NCI-H510A (cell line): ENCODE results near the gene TRPM3.

Experiments
- DNase-seq: peaks from one replicate; lab custom pipeline; 2025; lab: John Stamatoyannopoulos, UW

Gene TRPM3

DNA sequence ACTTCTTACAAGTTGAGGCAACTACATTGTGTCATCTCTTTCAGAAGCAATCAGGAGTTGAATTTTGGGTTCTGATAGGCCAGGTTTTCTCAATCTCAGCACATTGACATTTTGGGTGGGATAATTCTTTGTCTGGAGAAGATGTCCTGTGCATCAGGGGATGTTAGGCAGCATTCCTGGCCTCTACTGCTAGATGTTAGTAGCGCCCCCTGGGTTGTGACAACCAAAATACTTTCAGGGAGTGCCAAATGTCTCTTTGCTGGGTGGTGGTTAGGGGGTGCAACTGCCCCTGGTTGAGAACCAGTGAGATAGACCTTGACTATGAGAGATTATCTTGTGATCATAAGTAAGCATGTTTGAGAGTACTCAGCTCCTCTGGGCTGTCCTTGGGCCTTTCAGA lies 542.7 kb downstream of the TRPM3 start:
- DNase-seq, result no peak

DNA sequence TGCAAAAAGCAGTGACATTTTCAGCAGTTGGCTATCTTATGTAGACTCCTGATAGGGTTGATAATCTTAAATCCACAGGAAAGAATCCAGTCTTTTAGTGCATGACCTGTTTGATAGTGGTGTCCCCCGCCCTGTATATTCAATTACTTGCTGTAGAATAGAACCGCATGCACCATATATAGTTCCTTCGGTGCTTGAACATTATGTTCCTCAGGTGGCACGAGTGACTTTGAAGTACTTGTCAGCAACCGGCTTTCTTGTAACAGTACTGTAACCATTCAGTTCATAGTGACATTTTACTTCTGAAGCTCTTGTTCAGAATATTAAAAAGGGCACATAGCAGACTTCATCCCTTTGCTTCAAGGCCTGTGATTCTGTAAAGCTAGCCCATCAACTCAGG lies 543.8 kb downstream of the TRPM3 start:
- DNase-seq, result no peak

DNA sequence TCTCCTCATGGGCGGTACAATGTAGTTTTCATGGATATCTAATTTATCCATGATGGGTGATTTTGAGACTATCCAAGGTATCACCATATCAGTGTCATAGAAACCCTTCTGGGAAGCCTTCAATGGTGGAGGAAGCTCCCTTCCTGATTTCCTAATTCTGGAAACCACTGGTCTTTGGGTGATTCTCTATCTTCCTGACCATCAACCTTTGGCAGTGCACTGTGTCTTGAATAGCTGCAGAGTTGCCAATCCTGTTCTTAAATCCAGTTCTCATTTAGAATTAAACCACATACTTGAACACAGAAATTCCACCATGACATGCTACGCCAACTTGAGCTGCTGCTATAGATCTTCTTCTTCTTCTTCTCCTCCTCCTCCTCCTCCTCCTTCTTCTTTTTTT lies 545.3 kb downstream of the TRPM3 start:
- DNase-seq, result no peak

DNA sequence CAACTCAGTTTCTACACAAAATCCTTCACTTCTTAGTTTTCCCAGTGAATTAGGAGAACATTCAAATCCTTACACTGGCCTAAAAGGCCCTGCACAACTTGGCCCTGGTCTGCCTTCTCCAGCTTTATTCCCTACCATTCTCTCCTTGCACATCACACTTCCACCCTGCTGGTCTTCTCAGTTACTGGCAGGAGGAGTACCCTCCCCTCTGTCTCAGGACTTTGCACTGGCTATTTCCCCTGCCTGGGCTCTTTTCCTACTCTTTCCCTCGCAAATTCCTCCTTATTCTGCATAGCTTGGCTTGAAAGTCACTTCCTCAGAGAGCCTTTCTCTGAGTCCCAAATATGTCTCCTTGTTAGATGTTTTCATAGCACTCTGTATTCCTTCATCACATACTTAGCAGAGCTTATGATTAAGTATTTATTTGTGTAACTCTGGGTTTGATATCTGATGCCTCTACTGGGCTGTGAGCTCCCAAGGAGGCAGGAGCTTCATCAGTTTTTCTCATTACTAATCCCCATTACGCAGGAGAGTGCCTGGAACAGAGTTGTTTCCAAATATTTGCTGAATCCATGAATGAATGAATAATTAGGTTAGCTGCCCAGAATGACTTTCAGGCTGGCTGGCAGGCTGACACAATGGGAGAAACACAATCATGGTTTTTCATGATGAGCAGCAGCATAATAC lies 547.1 kb downstream of the TRPM3 start:
- DNase-seq, result no peak

DNA sequence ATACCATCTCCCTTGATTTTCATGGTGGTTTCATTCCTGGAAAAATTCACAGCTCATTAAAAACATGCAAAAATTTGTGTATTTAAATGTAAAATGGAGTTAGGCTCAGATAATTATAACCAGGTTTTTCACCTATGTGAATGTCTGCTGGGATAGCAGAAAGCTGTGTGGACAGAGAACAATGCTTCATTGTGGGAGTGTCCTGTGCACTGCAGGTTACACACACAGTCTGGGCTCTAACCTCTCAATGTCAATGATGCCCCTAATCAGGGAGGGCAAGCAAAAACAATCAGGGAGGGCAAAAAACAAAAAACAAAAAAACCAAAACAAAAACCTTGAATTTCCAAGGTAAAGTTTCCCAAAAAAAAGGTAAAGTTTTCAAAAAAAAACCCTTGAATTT lies 548.1 kb downstream of the TRPM3 start:
- no peak for DNase-seq

DNA sequence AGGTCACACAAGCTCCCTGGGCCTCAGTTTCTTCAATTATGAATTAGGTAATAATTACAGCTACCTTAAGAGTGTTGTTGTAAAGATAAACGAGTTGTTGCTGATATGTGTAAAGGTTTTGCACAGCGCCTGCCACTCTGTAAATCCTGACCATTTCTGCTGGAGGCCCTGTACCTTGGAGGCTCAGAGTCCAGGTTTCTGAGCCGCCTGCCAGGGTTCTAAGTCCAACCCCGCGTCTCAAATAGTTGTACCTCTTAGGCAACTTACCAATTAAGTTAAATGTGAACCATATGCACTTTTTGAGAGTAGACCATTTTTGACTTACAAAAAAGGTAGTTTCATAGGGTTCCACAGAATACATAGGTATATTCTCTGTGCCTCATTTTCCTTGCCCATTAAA lies 550.2 kb downstream of the TRPM3 start:
- no peak for DNase-seq

DNA sequence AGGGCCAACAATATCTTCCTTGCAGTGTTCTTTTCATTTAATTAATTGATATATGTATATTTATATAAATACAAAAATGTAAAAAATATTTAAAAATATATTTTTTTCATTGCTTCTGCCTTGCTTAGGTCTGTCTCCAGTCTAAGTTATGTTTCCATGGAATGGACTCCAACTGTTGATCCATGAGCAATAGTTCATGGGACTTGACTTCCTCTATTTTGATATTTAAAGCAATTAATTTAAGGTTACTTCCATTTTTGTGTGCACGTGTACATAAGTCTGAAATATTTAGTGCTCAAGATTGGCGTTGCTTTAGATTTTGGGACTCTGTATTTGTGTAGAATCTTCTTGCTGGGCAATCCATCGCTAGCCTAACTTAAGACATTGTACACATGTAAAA lies 551.6 kb downstream of the TRPM3 start:
- no peak for DNase-seq

DNA sequence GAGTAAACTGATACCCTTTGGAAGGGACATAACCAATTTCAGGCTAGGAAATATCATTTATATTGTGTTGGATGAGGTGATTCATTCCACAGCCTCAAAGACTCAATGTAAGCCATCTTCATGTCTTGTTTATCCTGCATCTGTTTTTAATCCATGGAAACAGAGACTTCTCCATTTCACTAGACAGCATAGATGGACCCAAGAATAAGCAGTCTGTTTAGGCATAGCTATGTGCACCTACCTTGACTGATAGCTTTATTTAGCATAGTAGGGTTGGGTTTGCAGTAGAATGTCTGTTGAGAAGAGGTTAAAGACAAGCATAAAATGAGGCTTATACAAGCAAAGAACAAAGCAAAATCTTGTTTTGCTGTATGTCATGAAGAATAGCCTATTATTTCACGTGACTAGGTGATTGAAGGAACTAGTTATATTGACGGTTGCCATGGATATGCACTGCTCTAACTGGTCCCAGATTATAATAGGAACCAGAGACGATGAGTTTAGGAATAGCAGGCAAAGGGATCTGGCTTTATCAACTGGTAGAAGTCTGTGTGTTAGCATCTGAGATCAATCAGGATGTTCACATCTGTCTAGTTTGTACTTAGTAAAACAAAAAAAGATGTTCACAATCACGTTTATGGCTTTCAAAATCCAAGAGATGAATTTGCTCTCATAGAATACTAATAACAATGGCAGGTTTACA lies 552.2 kb downstream of the TRPM3 start:
- DNase-seq, result no peak

DNA sequence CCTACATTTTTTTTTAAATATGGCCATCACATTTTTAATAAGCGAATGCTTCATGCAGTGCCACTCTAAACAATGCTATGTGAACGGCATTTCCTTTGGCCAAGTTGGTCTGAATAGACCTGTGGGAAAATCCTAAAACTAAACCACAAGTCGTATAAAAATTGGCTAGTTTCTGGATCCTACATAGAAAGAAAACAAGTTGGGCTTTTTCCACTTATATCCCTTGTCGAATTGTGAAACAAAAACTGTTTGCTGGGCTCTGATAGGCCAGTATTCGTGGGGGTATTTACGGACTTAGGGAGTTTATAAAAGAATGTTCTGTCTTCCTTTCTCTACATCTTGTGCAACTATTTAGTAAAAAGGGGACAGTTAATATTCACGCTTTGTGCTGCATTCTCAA lies 553.9 kb downstream of the TRPM3 start:
- no peak for DNase-seq

DNA sequence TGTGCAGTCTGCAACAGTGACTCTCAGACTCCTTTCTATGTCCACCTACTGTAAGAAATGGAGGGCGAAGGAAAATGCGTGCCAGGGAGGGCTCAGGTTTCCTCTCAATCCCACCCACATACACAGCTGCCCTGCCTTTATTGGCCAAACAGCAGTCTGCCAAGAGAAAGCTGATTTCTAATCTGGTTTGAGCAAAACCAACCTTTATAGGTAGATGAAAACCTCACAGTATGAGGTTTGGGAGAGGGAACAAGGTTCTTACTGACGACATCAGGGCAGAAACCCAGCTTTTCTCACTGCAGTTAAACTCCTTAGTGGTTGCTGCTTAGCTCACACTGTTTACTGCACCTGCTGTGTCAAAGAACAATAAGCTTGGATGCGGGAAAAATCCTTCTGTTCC lies 554.7 kb downstream of the TRPM3 start:
- DNase-seq, result no peak

DNA sequence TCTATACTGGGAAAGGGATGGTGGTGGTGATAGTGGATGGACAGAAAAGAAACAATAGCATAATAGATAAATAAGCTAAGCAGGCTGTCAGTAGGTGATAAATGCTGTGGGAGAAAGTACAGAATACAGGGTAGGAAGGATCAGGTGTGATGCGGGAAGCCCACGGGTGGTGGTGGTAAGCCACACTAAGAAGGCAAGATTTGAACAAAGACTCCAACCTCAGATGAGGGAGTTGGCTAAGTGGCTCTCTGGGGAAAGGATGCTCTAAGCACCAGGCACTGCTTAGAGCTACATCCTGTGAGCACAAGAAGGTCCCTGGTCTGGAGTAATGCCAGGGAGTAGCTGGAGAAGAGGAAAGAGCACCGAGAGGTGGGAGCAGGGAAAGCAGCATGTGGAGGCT lies 555.4 kb downstream of the TRPM3 start:
- no peak for DNase-seq

DNA sequence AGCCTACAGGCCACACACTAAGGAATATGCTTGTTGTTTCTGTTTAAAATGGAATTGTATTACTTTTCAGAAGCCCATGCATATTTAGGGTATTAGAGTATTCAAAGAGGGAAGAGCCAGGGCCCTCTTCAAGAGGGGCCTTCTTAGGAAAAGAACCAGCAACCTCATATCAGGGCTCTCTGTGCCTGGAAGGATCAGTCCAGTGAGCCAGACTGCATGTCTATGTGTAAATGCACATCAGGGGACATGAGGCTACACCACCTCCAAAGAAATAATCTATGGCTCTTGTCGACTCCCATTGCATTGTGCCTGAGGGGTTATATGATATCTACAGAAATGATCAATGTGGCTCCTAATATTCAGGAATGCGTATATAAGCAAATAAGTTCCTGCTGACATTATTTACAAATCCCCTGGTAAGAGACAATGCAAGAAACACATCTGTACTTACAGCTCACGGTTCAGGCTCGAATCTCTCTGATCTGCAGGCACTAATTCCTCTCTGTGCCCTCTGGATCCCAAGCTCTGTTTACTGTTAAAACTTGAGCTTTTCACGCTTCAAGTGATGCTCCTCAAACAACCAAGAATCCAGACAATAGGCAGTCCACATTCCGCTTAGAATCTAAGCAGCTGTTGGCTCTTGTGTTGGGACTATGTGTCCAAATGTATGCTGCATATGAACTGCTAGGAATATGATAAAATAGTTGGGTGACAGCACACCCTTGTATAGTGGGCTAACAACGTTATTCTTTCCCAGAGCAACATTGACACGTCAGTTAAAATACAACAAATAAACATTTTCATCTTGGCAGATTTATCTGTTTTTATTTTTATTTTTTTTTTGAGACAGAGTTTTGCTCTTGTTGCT lies 556.7 kb downstream of the TRPM3 start:
- no peak for DNase-seq

DNA sequence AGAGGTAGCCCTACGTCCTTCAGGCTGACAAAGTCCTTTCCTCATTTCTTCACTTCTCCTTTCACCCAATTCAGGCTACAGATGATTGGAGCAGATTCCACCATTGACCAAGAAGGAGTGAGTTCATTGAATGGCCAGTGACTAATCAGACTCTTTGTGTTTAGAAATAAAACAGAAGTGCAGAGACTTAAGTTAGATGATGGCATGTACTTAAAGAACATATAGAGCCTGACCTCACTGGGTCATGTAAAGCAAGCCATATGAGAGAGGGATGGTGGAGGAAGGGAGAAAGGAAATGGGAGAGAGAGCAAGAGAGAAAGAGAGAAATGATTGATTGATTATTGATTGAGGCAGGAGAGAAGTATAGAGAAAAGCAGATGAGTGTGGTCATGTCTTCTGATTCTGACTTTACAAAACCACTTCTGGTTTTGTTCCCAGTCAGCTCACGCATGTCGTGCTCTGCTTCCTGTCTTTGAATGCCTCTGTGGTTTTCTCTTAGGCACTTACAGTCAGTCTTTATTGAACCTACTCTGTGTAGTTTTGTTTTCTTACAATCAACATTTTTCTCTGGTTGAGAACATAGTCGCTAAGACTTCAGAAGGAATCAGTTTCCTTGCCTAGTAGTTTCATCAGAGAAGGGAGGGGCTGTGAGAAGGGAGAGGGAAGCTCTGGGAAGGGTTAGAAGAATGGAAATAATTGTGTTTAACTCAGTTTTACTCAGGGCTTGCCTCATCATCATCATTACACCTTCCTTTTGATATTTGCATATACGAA lies 557.8 kb downstream of the TRPM3 start:
- no peak for DNase-seq

DNA sequence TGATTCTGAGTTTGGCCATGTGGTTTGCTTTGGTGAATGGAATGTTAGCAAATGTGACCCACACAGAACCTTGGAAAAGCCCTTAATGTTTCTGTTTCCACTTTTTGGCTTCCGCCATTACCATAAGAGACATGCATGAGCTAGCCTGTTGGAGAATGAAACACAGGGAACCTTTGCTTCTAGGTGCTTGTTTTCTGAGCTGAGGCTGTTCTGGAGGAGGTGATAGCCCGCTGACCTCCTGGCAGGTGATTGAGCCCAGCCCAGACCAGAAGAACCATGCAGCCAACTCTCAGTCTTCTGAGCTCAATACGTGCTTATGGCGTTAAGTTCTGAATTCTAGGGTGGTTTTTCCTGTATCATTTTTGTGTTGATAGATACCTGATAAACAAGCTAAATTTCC lies 558.4 kb downstream of the TRPM3 start:
- no peak for DNase-seq

DNA sequence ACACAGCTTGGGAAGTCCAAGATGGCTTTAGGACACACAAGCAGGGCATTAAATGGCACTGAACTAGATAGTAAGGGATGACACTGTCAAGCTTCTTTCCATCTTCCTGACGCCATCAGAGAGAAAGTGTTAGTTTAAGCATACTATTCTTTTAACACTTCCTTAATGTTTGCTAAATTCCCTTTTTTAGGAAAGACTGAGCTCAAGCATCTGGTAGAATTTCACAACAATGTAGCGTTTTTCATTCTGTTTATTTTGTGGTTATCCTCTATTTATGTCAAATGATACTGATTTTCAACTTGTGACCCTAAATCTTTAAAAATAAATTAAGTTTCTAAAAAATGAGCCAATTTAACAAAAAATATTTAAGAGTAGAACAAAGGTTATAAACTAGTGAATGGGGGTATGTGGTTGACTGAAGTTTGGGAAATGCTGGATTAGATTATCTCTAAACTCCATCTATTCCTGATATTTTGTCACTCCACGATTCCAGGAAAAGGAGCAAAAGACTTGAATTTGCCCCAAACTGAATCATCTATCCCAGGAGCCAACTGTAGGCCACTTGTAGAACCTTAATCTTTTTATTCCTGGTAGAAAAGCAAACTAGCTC lies 559.5 kb downstream of the TRPM3 start:
- no peak for DNase-seq

DNA sequence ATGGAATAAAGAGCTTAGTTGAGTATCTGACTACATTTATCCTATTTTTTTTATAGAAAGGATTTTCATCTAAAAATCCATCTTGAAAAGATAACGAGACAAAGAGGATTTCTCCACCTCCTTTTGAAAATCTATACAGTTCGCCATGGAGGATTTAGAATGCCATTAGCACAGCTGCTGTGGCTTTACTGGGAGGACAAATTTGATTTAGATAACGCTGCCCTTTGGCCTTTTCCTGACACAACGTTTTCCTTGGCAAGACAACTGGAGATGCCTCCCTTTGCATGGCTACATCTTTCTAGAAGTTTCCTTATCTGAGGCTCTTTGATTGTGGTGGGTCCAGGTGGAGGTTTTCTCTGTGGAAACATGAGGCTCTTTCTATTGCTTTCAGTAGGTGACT lies 560.3 kb downstream of the TRPM3 start:
- no peak for DNase-seq

DNA sequence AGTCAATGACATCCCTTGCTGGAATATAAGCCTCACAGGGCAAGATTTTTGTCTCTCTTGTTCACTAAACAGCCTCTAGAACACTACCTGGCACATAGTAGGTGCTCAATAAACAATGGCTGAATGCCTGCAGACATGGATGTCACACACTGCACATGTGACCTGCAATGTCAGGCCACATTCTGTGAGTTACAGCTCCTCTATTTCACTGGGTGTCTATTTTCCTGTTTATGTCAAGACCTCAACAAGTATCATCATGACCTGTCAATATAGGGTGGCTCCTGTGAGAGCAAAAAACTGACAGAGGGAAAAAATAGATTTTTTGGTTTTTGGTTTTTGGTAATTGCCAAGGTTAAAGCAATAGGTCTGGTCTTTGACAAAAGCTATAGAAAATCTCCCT lies 562.3 kb downstream of the TRPM3 start:
- DNase-seq, result no peak

DNA sequence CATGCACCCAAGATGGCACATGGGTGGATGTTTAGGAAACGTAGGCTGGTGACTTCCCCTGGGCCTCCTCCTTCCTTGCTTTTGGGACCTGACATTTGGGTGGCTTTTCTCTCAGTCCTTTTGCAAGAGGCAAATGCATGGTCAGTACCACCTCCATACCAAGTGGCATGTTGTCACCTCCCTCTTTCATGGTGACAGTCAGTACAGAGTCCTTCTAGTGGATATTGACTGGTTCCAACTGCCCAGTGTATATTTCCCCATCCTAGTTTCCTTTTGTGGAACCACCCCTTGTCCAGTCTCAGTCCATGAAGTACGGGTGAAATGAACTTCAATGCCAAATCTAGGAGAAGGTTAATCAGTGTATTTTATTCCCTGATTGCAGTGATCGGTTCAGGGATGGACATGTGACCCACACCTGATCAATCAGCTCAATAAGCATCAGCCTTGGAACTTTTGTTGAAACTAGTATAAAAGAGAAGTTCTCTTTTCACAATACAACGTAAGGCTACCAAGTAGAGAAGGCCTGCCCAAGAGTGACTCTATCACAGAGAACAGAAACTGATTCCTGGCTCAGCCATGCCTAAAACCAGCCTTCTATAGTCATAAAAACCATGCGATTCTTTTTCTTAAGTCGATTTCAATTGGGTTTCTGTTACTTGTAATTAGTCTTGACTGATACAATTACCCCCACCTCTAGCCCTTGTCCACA lies 563.6 kb downstream of the TRPM3 start:
- no peak for DNase-seq

DNA sequence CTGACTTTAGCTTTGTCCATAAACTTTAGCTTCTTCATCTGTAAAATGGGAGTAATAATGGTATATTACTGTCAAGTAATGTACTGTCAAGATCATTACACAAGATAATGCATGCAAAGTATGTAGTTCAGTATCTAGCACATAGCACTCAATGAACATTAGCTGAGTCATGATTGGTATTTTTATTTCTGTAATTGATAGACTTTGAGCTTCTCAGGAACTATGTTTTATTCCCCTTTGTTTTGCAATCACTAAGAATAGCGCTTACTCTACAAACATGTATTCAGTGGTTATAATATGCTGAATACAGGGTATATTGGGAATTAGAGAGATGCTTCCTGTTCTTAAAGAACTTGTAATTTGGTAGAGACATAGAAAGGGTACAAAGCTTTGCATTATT lies 564.6 kb downstream of the TRPM3 start:
- DNase-seq, result no peak

DNA sequence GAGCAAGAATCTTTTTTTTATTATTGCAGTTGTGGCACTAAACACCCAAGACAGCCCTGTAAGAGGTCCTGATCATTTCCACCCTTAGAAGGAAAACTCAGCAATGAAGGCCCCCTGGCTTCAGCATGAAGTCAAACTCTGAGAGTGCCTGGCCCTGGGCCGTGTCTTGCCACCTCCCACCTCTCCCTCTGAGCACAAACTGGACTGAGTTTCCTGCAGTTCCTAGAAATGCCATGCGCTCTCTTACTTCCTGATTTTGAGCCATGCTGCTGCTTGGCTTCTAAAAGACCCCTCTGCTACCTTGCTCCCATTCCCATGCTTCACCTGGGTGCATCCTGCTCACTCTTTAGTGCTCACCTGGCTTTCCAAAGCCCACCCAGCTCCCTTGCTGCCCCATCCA lies 566.5 kb downstream of the TRPM3 start:
- no peak for DNase-seq
